Calu3 (cell line): ENCODE measurements around the gene DDAH1. TPM values are rescaled to one million over a fixed set of nuclear protein-coding genes. Genes with fewer than 3 reads are reported as not detected.

Experiments used
- BruUV-seq: library from RNA; stranded (reverse); fragments of 400-500 nt; replicated peaks from 2 replicates; lab custom pipeline; 2021; lab: Mats Ljungman, UMichigan
- CTCF ChIA-PET: fragments of 300-600 bp; sonication (Branson Sonifier 250); formaldehyde crosslinking; loops from one replicate; lab custom pipeline; 2022; ENCODE audit warnings: antibody characterized with exemption; lab: Charles Lee
- DNase-seq: peaks from one replicate; pipeline ENCODE4 v3.0.0; 2022
- H3K27ac Mint-ChIP-seq: one replicate; pipeline ENCODE4 v1.8.0; 2022; ENCODE audit warnings: mixed read lengths; ENCODE audit not compliant: unreplicated experiment
- H3K27me3 Mint-ChIP-seq: one replicate; pipeline ENCODE4 v1.8.0; 2022; ENCODE audit warnings: mixed read lengths; ENCODE audit not compliant: unreplicated experiment
- H3K36me3 Mint-ChIP-seq: one replicate; pipeline ENCODE4 v1.8.0; 2022; ENCODE audit warnings: mild to moderate bottlenecking, moderate library complexity, mixed read lengths; ENCODE audit not compliant: insufficient read depth, unreplicated experiment
- H3K4me1 Mint-ChIP-seq: one replicate; pipeline ENCODE4 v1.8.0; 2022; ENCODE audit warnings: mild to moderate bottlenecking, low read depth, mixed read lengths; ENCODE audit not compliant: unreplicated experiment
- H3K4me3 Mint-ChIP-seq: one replicate; pipeline ENCODE4 v1.8.0; 2022; ENCODE audit warnings: mild to moderate bottlenecking, low read depth, moderate library complexity, mixed read lengths; ENCODE audit not compliant: unreplicated experiment
- H3K9me3 Mint-ChIP-seq: one replicate; pipeline ENCODE4 v1.8.0; 2022; ENCODE audit warnings: low read depth, mixed read lengths; ENCODE audit not compliant: unreplicated experiment
- intact Hi-C: fragments of 100-400 bp; cut with micrococcal nuclease; formaldehyde crosslinking; loops from one replicate; pipeline ENCODE4 v1.10.0; 2022; ENCODE audit not compliant: unreplicated experiment
- total RNA-seq: library from RNA; stranded (reverse); gene quantifications from 2 replicates; pipeline ENCODE4 v1.2.3, GENCODE V29; 2022
- TF ChIP-seq, protein P1 (sequence below): fragments of 200-600 bp; IDR thresholded peaks from one replicate; pipeline ENCODE4 v1.8.0; 2022; ENCODE audit warnings: antibody characterized with exemption; ENCODE audit not compliant: unreplicated experiment

The DDAH1 gene
- total RNA-seq, 1 experiment from 2014 or later, result 84.1 TPM

DNA sequence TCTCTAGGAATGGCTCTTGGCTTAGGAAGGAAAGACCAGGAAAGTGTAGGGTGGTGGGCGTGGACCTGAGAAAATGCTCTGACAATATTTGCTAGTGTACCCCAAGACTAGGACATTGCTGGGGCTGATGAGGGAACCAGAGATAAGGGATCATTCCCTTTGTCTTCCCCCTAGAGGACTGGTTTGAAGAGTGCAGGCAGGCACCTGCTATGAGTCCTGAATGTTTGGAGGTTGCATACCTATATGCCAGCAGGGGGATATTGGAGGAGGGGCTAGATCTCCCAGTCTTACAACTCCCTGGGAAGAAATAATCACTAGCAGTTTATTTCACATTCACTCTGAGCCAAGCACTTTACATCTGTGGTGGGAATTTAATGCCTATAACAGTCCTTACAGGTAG lies 182.5 kb downstream of the DDAH1 start:
- no TSS peak for BruUV-seq
- no peak overlapping the region for H3K27ac Mint-ChIP-seq

DNA sequence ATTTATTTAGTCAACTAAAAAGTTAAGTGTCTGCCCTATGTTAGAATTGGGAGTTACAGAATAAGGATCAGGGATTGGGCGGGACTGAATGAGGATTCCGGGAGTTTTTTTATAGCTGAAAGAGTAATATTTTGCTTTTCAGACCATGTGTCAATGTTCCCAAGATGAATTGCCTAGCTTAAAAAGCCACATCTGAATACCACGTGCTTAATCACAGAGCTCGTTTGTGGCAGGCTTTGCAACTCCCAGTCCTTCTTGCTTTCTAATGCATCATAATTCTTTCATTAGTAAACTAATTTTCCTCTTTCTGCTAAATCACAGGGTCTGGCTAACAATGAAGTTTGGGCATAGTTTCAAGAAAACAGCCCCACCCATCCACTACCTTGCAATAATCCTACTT lies 184.3 kb downstream of the DDAH1 start:
- no TSS peak for BruUV-seq
- no peak overlapping the region for H3K27ac Mint-ChIP-seq
- DNase-seq, result no peak
- TF ChIP-seq, protein P1, sequence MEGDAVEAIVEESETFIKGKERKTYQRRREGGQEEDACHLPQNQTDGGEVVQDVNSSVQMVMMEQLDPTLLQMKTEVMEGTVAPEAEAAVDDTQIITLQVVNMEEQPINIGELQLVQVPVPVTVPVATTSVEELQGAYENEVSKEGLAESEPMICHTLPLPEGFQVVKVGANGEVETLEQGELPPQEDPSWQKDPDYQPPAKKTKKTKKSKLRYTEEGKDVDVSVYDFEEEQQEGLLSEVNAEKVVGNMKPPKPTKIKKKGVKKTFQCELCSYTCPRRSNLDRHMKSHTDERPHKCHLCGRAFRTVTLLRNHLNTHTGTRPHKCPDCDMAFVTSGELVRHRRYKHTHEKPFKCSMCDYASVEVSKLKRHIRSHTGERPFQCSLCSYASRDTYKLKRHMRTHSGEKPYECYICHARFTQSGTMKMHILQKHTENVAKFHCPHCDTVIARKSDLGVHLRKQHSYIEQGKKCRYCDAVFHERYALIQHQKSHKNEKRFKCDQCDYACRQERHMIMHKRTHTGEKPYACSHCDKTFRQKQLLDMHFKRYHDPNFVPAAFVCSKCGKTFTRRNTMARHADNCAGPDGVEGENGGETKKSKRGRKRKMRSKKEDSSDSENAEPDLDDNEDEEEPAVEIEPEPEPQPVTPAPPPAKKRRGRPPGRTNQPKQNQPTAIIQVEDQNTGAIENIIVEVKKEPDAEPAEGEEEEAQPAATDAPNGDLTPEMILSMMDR, result no peak
- H3K27me3 Mint-ChIP-seq, result no peaks in the 10 kb centered on the region
- intact Hi-C loops, result no loop called here
- no peaks in the 10 kb centered on the region for H3K9me3 Mint-ChIP-seq
- peaks cover 23% of the 10 kb centered on the region for H3K36me3 Mint-ChIP-seq
- peaks cover 36% of the 10 kb centered on the region for H3K4me1 Mint-ChIP-seq
- no peak overlapping the region for H3K4me3 Mint-ChIP-seq
- CTCF ChIA-PET, result no interaction called here

More for the DNA sequence above, 182.5 kb downstream of the DDAH1 start:
- intact Hi-C loops, result no loop called here
- Mint-ChIP-seq H3K4me3 (no peak overlapping the region), H3K27me3 (no peaks in the 10 kb centered on the region), H3K4me1 (peaks cover 36% of the 10 kb centered on the region), H3K36me3 (peaks cover 6% of the 10 kb centered on the region), H3K9me3 (no peaks in the 10 kb centered on the region)
- DNase-seq, result peak; percentile 30
- TF ChIP-seq, protein P1, result peak; percentile 53
- CTCF ChIA-PET, result no interaction called here

GRCh38 chr1:85279458-85280080 lies 185.4 kb downstream of the DDAH1 start:
- TF ChIP-seq, protein P1, result no peak
- Mint-ChIP-seq H3K9me3 (no peaks in the 10 kb centered on the region), H3K27ac (peak overlapping the region; percentile 88), H3K27me3 (no peaks in the 10 kb centered on the region), H3K36me3 (peaks cover 33% of the 10 kb centered on the region), H3K4me1 (peaks cover 37% of the 10 kb centered on the region), H3K4me3 (no peak overlapping the region)
- DNase-seq, result no peak
- CTCF ChIA-PET, result interaction anchor here (0.6 kb wide), 1 partner anchor 16 kb away, joined by 4 read pairs; no protein-coding TSS in a partner anchor
- intact Hi-C loops, result no loop called here
- BruUV-seq, result no TSS peak

DNA sequence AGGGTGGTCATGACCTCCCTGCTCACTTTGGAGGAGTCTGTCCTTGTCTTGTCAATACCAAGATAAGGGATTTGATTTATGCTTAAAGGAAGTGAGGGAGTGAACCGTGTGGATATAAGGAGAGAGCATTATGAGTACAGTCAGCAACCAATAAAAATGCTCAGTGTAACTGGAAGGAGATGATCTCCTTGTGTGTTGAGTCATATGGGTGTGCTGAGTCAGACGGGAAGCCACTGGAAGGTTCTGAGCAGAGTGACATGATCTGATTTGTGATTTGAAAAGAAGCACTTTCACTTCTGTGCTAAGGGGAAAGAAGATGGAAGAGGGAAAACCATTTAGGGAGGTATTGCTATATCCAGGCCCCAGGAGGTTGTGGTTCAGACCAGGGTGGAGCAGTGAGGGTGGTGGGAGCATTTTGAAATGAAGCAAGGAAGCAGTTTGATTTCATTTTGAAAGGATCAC lies 186.1 kb downstream of the DDAH1 start:
- no TSS peak for BruUV-seq
- Mint-ChIP-seq H3K27me3 (no peaks in the 10 kb centered on the region), H3K4me3 (peak overlapping the region; percentile 13), H3K36me3 (peaks cover 40% of the 10 kb centered on the region), H3K27ac (peak overlapping the region; percentile 88), H3K9me3 (no peaks in the 10 kb centered on the region), H3K4me1 (peaks cover 44% of the 10 kb centered on the region)
- TF ChIP-seq, protein P1, result no peak
- intact Hi-C loops, result no loop called here
- CTCF ChIA-PET, result interaction anchor here (0.6 kb wide), 1 partner anchor 17 kb away, joined by 4 read pairs; no protein-coding TSS in a partner anchor
- peak; percentile 53 for DNase-seq
